K562 (cell line): ENCODE results near the gene PRODH2.

Experiments used
- BRF1 ChIP-seq: IDR thresholded peaks from 3 replicates; pipeline ENCODE4 v1.6.1; 2011; ENCODE audit warnings: borderline replicate concordance, mild to moderate bottlenecking; ENCODE audit not compliant: insufficient read length; ENCODE audit errors: extremely low read depth
- MTA1 ChIP-seq: fragments of 450-650 bp; IDR thresholded peaks from 2 replicates; pipeline ENCODE4 v1.6.1; 2017; ENCODE audit warnings: borderline replicate concordance

GRCh38 chr19:35832054-35832453 is 19.4 kb upstream of the PRODH2 start:
- TF ChIP-seq MTA1 (no peak), BRF1 (no peak)
